GM23248 (cell line): ENCODE results near the gene MYADML2. TPM values are rescaled to one million over a fixed set of nuclear protein-coding genes. Genes with fewer than 3 reads are reported as not detected.

Experiments
- DNase-seq: peaks from one replicate; pipeline ENCODE4 v3.0.0-alpha.2; 2015
- H2AFZ ChIP-seq: fragments of 200-600 bp; sonication (generic); 2 replicates; pipeline ENCODE4 v1.6.1; 2016; ENCODE audit warnings: antibody characterized with exemption
- H3F3A ChIP-seq: fragments of 200-600 bp; sonication (generic); 2 replicates; pipeline ENCODE4 v1.6.1; 2016; ENCODE audit warnings: mild to moderate bottlenecking, antibody characterized with exemption, mixed run types; ENCODE audit not compliant: insufficient read depth
- H3K27ac ChIP-seq: fragments of 200-600 bp; sonication (generic); 2 replicates; pipeline ENCODE4 v1.5.1; 2016; ENCODE audit warnings: mild to moderate bottlenecking
- H3K27me3 ChIP-seq: fragments of 200-600 bp; sonication (generic); replicated peaks from 2 replicates; pipeline ENCODE4 v1.6.1; 2016; ENCODE audit warnings: mild to moderate bottlenecking; ENCODE audit not compliant: insufficient read depth
- H3K36me3 ChIP-seq: fragments of 200-600 bp; sonication (generic); 2 replicates; pipeline ENCODE4 v1.6.1; 2016; ENCODE audit warnings: low read depth, mild to moderate bottlenecking
- H3K4me1 ChIP-seq: fragments of 200-600 bp; sonication (generic); 2 replicates; pipeline ENCODE4 v1.6.1; 2016; ENCODE audit warnings: mild to moderate bottlenecking; ENCODE audit not compliant: insufficient read depth
- H3K4me2 ChIP-seq: fragments of 200-600 bp; sonication (generic); one replicate; pipeline ENCODE4 v1.6.1; 2016; ENCODE audit warnings: mild to moderate bottlenecking; ENCODE audit not compliant: unreplicated experiment
- H3K4me3 ChIP-seq: fragments of 200-600 bp; sonication (generic); 2 replicates; pipeline ENCODE4 v1.5.1; 2016; ENCODE audit warnings: mild to moderate bottlenecking
- H3K79me2 ChIP-seq: fragments of 200-600 bp; sonication (generic); 2 replicates; pipeline ENCODE4 v1.6.1; 2016; ENCODE audit warnings: mild to moderate bottlenecking; ENCODE audit not compliant: insufficient read depth
- H3K9ac ChIP-seq: fragments of 200-600 bp; sonication (generic); 2 replicates; pipeline ENCODE4 v1.6.1; 2016; ENCODE audit warnings: mild to moderate bottlenecking
- H3K9me2 ChIP-seq: fragments of 200-600 bp; sonication (generic); 2 replicates; pipeline ENCODE4 v1.6.1; 2016; ENCODE audit warnings: mixed run types, mild to moderate bottlenecking, moderate library complexity; ENCODE audit not compliant: insufficient read depth
- H3K9me3 ChIP-seq: fragments of 200-600 bp; sonication (generic); one replicate; pipeline ENCODE4 v1.6.1; 2017; ENCODE audit warnings: low read depth
- H4K20me1 ChIP-seq: fragments of 200-600 bp; sonication (generic); 2 replicates; pipeline ENCODE4 v1.6.0; 2016; ENCODE audit not compliant: insufficient read depth
- EZH2 ChIP-seq: fragments of 200-600 bp; sonication (generic); IDR thresholded peaks from 2 replicates; pipeline ENCODE4 v1.6.1; 2018; ENCODE audit warnings: antibody characterized with exemption, mild to moderate bottlenecking; ENCODE audit not compliant: insufficient read depth, poor library complexity, severe bottlenecking
- EZH2phosphoT487 ChIP-seq: fragments of 200-600 bp; sonication (generic); IDR thresholded peaks from 2 replicates; pipeline ENCODE4 v1.6.1; 2018; ENCODE audit warnings: antibody characterized with exemption, moderate library complexity, mild to moderate bottlenecking, low read depth; ENCODE audit not compliant: insufficient read depth
- WGBS, 2 experiments: methylation state at CpG; one replicate each; pipeline ENCODE4 v1.1.6; 2015 to 2017; ENCODE audit warnings: low lambda C conversion rate in 2 of 2, low coverage in 1 of 2; ENCODE audit errors: missing lambda C conversion rate in 2 of 2; 5-methylcytosine and 5-hydroxymethylcytosine counted together
- in situ Hi-C: fragments of 300-500 bp; cut with MboI; formaldehyde crosslinking; loops from 2 replicates; pipeline ENCODE4 v1.15.0; 2020
- polyA plus RNA-seq: library from polyadenylated mRNA; unstranded; fragments of >200 nt; fragmentation: Nextera tagmentation; extraction: Ambion mirVana; gene quantifications from 2 replicates; pipeline ENCODE4 v1.2.1, GENCODE V29; 2016
- total RNA-seq: library from RNA; depleted of rRNA; stranded (reverse); fragments of >200 nt; shearing (Covaris generic); gene quantifications from 2 replicates; pipeline ENCODE4 v1.2.3, GENCODE V29; 2014

The MYADML2 gene
- total and polyA plus RNA-seq, 2 experiments from 2014 or later, result not detected

DNA sequence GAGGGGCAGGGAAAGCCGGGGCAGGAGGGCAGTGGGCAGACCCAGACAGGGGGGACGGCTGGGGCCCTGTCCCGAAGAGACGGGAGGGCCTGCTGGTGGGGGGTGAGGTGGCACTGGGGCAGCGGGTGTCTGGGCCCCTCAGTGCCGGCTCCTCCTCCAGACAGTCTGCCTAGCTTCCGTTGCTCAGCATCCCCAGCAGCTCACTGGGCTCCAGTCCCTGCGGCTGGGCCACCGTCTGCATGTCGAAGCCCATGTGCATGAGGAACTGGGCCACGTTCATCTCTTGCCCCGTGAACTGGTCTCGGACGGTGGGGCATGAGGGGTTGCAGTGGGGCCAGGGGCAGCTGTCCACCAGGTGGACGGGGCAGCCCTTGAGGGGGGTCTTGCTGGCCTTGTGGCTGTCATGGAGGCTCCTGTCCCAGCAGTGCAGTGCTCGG is 5.8 kb upstream of the MYADML2 start:
- no peaks in the 10 kb centered on the region for H3K79me2 ChIP-seq
- in situ Hi-C loops, result no loop called here
- no peaks in the 10 kb centered on the region for H3K27me3 ChIP-seq
- TF ChIP-seq EZH2 (no peak), EZH2phosphoT487 (no peak)
- 64 to 69% methylated on average over 13 to 16 of the region's 16 CpGs for WGBS, 2 experiments
- no peak overlapping the region for H3K9ac ChIP-seq
- H3K36me3 ChIP-seq, result no peaks in the 10 kb centered on the region
- H4K20me1 ChIP-seq, result no peaks in the 10 kb centered on the region
- no peak for DNase-seq
- no peak overlapping the region for H3K27ac ChIP-seq
- H2AFZ ChIP-seq, result no peak overlapping the region
- no peak overlapping the region for H3K4me2 ChIP-seq
- H3K9me2 ChIP-seq, result no peaks in the 10 kb centered on the region
- H3F3A ChIP-seq, result no peaks in the 10 kb centered on the region
- H3K4me1 ChIP-seq, result no peaks in the 10 kb centered on the region
- H3K9me3 ChIP-seq, result no peaks in the 10 kb centered on the region
- H3K4me3 ChIP-seq, result no peak overlapping the region

DNA sequence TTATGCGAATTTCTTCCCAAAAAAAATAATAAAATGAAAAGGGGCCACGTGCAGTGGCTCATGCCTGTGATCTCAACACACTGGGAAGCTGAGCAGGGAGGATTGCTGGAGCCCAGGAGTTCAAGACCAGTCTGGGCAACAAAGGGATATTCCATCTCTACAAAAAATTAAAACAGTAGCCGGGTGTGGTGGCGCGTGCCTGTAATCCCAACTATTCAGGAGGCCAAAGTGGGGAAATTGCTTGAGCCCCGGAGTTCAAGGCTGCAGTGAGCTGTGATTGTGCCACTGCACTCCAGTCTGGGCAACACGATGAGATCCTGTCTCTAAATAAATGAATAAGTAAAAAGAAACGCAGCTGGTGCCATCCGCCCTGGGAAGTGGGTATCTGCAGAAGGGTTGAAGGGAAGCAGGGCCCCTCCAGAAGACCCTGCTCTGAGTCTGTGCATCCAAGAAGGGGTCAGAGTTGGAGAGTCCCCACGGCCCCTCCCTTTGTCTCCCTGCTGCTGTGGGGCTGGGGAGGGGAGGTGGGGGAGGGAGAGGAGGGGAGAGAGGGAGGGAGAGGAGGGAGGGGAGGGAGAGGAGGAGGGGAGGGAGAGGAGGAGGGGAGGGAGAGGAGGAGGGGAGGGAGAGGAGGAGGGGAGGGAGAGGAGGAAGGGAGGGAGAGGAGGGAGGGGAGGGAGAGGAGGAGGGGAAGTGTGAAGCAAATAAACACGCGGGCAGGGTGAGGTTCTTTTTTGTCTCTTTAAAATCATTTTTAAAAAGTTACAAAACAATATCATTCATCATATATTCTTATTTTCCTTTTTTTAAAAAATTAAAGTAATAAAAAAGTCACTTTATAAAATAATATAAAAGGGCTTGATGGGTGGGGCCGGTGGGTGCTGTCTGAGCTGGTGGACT is 5.0 kb upstream of the MYADML2 start:
- H3K4me3 ChIP-seq, result no peak overlapping the region
- WGBS, 2 experiments, result 28 to 36% methylated on average over 11 to 13 of the region's 13 CpGs
- H3K79me2 ChIP-seq, result no peaks in the 10 kb centered on the region
- no peaks in the 10 kb centered on the region for H3K9me2 ChIP-seq
- no peak overlapping the region for H3K9ac ChIP-seq
- H3K27ac ChIP-seq, result no peak overlapping the region
- H3F3A ChIP-seq, result no peaks in the 10 kb centered on the region
- no peaks in the 10 kb centered on the region for H3K27me3 ChIP-seq
- in situ Hi-C loops, result no loop called here
- H4K20me1 ChIP-seq, result no peaks in the 10 kb centered on the region
- no peaks in the 10 kb centered on the region for H3K4me1 ChIP-seq
- no peaks in the 10 kb centered on the region for H3K36me3 ChIP-seq
- DNase-seq, result no peak
- no peak for TF ChIP-seq EZH2
- no peak for TF ChIP-seq EZH2phosphoT487
- no peak overlapping the region for H2AFZ ChIP-seq
- no peak overlapping the region for H3K4me2 ChIP-seq
- no peaks in the 10 kb centered on the region for H3K9me3 ChIP-seq

DNA sequence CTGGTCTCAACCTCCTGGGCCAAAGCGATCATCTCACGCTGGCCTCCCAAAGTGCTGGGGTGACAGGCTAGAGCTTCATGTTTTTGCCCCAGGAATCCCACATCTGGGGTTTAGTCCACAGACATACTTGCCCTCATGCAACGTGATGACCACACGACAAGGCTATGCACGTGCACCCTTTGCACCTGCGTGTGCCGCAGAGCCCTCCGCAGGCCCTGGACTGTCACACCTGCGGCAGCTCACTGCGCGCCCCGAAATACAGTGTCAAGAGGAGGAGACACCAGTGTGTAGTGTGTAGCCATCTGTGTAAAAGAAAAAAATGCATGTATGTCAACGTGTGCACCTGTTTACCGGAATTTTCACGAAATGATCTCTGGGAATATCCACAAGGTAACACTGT is 3.5 kb upstream of the MYADML2 start:
- Histone ChIP-seq H2AFZ (no peak overlapping the region), H3K9me3 (no peaks in the 10 kb centered on the region), H3F3A (no peaks in the 10 kb centered on the region), H3K4me1 (no peaks in the 10 kb centered on the region), H3K9me2 (no peaks in the 10 kb centered on the region), H3K9ac (no peak overlapping the region), H3K27ac (no peak overlapping the region), H3K27me3 (no peaks in the 10 kb centered on the region), H3K36me3 (no peaks in the 10 kb centered on the region), H3K79me2 (no peaks in the 10 kb centered on the region), H3K4me2 (no peak overlapping the region), H4K20me1 (no peaks in the 10 kb centered on the region), H3K4me3 (no peak overlapping the region)
- in situ Hi-C loops, result no loop called here
- 84 to 87% methylated on average over 15 of the region's 15 CpGs for WGBS, 2 experiments
- TF ChIP-seq EZH2 (no peak), EZH2phosphoT487 (no peak)
- no peak for DNase-seq

DNA sequence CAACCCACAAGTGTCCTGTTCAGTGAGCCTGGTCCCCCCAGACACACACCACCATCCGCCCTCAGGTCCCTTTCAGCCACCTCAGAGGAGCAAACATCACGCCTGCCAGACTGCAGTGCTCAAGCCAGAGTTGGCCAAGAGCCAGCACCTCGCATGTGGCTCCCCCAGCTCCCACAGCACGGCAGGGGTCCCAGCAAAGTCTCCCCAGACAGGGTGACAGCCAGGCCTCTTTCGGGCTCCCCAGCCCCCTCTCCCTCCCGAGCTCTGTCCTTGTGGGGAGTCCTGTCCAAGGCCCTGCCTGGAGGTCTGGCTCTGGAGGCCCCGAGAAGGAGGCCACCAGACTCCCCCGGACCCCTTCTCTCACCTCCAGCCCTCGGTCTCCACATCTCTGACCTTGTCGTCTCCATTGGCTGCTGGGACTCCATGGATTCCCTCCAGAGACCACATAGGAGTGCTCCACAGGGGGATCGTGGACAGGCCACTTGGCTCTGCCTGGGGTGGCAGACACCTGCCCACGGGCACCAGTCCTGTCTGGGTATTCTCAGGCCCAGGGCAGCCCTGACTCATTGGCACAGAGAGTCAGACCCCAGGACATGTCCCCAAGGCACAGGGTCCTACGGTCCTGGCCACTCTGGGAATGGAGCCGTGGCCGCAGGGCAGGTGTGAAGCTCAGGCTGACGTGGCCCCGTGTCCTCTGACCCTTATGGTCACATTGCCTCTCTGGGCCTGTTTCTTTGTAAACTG is 1.8 kb upstream of the MYADML2 start:
- no peaks in the 10 kb centered on the region for H3K36me3 ChIP-seq
- H3K9me2 ChIP-seq, result no peaks in the 10 kb centered on the region
- no peak overlapping the region for H2AFZ ChIP-seq
- no peak for DNase-seq
- no peak overlapping the region for H3K4me3 ChIP-seq
- no peak overlapping the region for H3K27ac ChIP-seq
- no peaks in the 10 kb centered on the region for H4K20me1 ChIP-seq
- no peaks in the 10 kb centered on the region for H3F3A ChIP-seq
- H3K9me3 ChIP-seq, result no peaks in the 10 kb centered on the region
- WGBS, 2 experiments, result 70 to 71% methylated on average over 16 to 17 of the region's 17 CpGs
- in situ Hi-C loops, result no loop called here
- no peaks in the 10 kb centered on the region for H3K27me3 ChIP-seq
- no peak overlapping the region for H3K9ac ChIP-seq
- H3K4me1 ChIP-seq, result no peaks in the 10 kb centered on the region
- TF ChIP-seq EZH2 (no peak), EZH2phosphoT487 (no peak)
- no peaks in the 10 kb centered on the region for H3K79me2 ChIP-seq
- H3K4me2 ChIP-seq, result no peak overlapping the region
